Uterus (tissue), 4 donors: ENCODE measurements around the gene ADCY9. TPM values are rescaled to one million over a fixed set of nuclear protein-coding genes. Genes with fewer than 3 reads are reported as not detected.

Experiments
- DNase-seq, 2 donors: peaks; one replicate each; pipeline ENCODE4 v3.0.0-alpha.2; 2019 to 2020
- H3K27ac ChIP-seq, 2 donors: fragments of 200-600 bp; sonication (generic); 1 replicate in 1 of 2; 2 replicates in 1 of 2; pipeline ENCODE4 v1.5.1; 2016 to 2018
- H3K27me3 ChIP-seq, 2 donors: fragments of 200-600 bp; sonication (generic); one replicate each; pipeline ENCODE4 v1.5.1; 2018 to 2019; ENCODE audit warnings: control low read depth in 1 of 2
- H3K36me3 ChIP-seq, 2 donors: fragments of 200-600 bp; sonication (generic); one replicate each; pipeline ENCODE4 v1.5.1; 2019; ENCODE audit warnings: control low read depth in 1 of 2
- H3K4me1 ChIP-seq, 2 donors: fragments of 200-600 bp; sonication (generic); one replicate each; pipeline ENCODE4 v1.5.1; 2018 to 2019; ENCODE audit warnings: control low read depth in 1 of 2
- H3K4me3 ChIP-seq, 2 donors: fragments of 200-600 bp; sonication (generic); 1 replicate in 1 of 2; 2 replicates in 1 of 2; pipeline ENCODE4 v1.5.1; 2018 to 2019; ENCODE audit warnings: mild to moderate bottlenecking in 1 of 2
- H3K9me3 ChIP-seq, 2 donors: fragments of 200-600 bp; sonication (generic); one replicate each; pipeline ENCODE4 v1.5.1; 2019; ENCODE audit warnings: control low read depth in 1 of 2
- POLR2A ChIP-seq, 2 donors: fragments of 450-650 bp; IDR thresholded peaks; one replicate each; pipeline ENCODE4 v1.6.1; 2016; ENCODE audit warnings: antibody characterized with exemption in 2 of 2, mild to moderate bottlenecking in 1 of 2, moderate library complexity in 1 of 2
- intact Hi-C: fragments of 100-400 bp; cut with DNase I; formaldehyde crosslinking; loops from one replicate; pipeline ENCODE4 v1.15.1; 2023; ENCODE audit warnings: low total_unique reads
- total RNA-seq, 4 donors: library from RNA; depleted of rRNA in 3 of 4; stranded (reverse); fragments of >200 nt in 3 of 4; gene quantifications; one replicate each; pipeline versions ENCODE4 v1.1.0 to v1.2.4, GENCODE V29; 2014 to 2023
- TF ChIP-seq, protein P1 (sequence below), 4 experiments: fragments of 200-600 bp in 2 of 4; fragments of 450-650 bp in 2 of 4; sonication (generic) in 2 of 4; IDR thresholded peaks; one replicate each; pipeline ENCODE4 v1.5.1; 2016 to 2019; ENCODE audit warnings: antibody characterized with exemption in 4 of 4, mild to moderate bottlenecking in 2 of 4, moderate library complexity in 1 of 4
- donor health status: DM: yes; HTN: yes; CAD: no.

Gene ADCY9
- total RNA-seq, 4 donors from 2014 or later = 2.8 to 34.7 (median 20.2) TPM

DNA sequence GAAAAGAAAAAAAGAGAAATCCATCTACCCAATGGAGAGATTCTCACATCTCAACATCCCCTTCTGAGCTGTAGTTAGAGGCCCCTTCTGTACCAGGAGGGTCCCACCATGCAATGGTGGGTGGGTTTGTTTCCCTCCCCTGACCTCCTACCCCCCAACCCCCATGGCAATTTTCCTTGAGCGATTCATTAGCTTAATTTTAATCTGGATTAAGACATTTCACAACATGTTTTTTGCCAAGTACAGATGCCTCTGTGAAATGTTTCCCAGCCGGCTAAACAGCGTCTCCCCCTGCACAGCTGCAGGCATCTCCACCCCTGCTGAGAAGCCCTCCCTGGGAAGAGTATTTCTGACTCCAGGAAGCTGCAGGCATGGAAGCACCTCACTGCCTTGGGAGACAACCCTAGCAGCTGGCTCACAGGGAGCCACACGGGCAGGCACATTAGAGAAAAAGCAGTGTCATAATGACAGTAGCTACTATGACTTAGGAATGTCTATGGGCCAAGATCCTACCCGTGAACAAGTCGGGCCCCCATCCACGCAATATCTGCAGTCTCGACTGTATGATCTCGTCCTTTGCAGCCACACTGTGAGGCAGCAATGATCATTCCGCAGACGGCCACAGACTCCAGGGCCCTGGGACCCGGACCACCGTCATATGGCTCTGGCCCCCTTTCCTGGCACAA is 117.3 kb downstream of the ADCY9 start:
- Histone ChIP-seq H3K27ac (peak overlapping the region; percentile 76 to 80), H3K27me3 (no peaks in the 10 kb centered on the region), H3K36me3 (no peaks in the 10 kb centered on the region), H3K4me1 (peaks cover 0 to 6% of the 10 kb centered on the region in 2 donors), H3K4me3 (no peak overlapping the region), H3K9me3 (no peaks in the 10 kb centered on the region)
- DNase-seq = peak; percentile 52 to 61
- TF ChIP-seq, protein P1, sequence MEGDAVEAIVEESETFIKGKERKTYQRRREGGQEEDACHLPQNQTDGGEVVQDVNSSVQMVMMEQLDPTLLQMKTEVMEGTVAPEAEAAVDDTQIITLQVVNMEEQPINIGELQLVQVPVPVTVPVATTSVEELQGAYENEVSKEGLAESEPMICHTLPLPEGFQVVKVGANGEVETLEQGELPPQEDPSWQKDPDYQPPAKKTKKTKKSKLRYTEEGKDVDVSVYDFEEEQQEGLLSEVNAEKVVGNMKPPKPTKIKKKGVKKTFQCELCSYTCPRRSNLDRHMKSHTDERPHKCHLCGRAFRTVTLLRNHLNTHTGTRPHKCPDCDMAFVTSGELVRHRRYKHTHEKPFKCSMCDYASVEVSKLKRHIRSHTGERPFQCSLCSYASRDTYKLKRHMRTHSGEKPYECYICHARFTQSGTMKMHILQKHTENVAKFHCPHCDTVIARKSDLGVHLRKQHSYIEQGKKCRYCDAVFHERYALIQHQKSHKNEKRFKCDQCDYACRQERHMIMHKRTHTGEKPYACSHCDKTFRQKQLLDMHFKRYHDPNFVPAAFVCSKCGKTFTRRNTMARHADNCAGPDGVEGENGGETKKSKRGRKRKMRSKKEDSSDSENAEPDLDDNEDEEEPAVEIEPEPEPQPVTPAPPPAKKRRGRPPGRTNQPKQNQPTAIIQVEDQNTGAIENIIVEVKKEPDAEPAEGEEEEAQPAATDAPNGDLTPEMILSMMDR (IDR thresholded peaks at IDR 0.05) = no peak
- no peak for TF ChIP-seq POLR2A (IDR thresholded peaks at IDR 0.05)
- intact Hi-C loops = no loop called here

DNA sequence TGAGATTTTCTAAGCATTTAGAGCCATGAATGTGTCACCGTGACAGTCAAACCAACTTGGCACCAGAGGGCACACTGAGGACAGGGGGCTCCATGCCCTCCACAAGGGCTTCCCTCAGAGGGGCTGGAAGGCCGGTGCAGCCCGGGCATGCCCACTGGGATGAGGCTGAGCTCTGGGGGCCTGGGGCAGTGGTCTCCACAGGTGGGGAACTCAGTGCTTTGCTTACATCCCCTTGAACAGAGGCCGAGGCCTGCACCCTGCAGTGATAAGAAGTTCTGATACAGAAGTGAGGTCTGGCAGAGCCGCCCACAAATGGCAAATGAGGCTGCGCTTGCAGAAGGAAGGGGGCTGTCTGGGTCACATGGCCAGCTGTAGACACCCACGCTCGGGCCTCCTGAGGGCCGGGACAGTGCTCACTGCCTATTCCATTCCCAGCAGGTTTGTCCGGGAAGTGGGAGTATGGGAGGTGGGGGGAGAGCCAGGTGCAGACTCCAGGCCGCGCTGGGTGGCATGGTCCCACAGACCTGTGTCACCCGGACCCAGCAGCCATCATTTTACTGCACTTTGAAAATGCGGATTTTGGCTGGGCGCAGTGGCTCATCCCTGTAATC is 118.9 kb downstream of the ADCY9 start:
- Histone ChIP-seq H3K4me3 (no peak overlapping the region), H3K36me3 (no peaks in the 10 kb centered on the region), H3K4me1 (peaks cover 0 to 6% of the 10 kb centered on the region in 2 donors), H3K9me3 (no peaks in the 10 kb centered on the region), H3K27me3 (no peaks in the 10 kb centered on the region), H3K27ac (no peak overlapping the region)
- no peak for DNase-seq
- intact Hi-C loops = no loop called here
- TF ChIP-seq, protein P1 (IDR thresholded peaks at IDR 0.05) = no peak
- no peak for TF ChIP-seq POLR2A (IDR thresholded peaks at IDR 0.05)

DNA sequence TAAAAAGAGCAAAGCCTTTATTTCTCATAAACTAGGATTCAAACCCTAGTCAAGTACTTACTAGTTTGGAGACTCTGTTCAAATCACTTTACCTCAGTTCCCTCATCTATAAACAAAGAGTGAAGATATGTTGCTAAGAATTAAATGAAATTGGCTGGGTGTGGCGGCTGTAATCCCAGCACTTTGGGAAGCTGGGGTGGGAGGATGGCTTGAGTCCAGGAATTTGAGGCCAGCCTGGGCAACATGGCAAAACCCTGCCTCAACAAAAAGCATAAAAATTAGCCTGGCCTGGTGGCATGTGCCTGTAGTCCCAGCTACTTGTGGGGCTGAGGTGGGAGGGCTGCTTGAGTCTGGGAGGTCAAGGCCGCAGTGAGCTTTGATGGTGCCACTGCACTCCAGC is 121.2 kb downstream of the ADCY9 start:
- no peak for TF ChIP-seq POLR2A (IDR thresholded peaks at IDR 0.05)
- TF ChIP-seq, protein P1 (IDR thresholded peaks at IDR 0.05) = no peak
- no peak overlapping the region for H3K27ac ChIP-seq
- intact Hi-C loops = no loop called here

DNA sequence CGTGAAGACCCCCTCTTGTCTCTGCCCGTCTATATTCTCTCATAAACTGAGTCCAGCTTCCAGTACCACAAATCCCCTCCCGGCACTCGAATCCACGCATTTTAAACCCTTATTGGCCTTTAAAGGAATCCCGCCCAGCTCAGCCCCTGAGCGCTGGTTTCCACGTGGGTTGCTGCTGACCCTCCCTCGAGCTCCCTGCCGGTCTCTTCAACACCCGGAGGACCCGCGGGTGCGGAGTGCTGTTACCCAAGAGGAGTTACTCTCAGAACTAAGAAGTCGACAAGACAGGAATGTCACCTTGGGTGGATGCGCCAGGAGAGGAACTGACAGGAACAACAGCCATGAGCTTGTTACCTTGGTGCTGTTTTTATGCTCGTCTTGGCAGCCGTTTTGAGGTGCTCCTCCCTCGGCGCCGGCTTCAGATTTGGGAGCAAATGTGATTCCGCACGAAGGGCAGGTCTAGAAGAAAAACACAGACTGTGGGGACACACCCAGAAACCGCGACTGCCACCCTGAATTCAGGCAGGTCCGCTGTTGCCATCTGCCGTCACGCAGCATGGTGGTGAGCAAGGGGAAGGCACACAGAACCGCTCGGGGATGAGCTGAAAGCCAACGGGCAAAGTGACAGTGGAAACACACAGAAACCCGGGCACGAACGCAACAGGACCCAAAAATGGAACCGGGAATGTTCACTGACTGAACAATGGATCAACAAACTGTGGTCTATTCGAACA is 123.0 kb downstream of the ADCY9 start:
- Histone ChIP-seq H3K4me3 (no peak overlapping the region), H3K27ac (no peak overlapping the region), H3K27me3 (no peaks in the 10 kb centered on the region), H3K9me3 (no peaks in the 10 kb centered on the region), H3K36me3 (no peaks in the 10 kb centered on the region), H3K4me1 (no peaks in the 10 kb centered on the region)
- intact Hi-C loops = no loop called here
- no peak for DNase-seq
- no peak for TF ChIP-seq POLR2A (IDR thresholded peaks at IDR 0.05)
- TF ChIP-seq, protein P1 (IDR thresholded peaks at IDR 0.05) = no peak

More for the DNA sequence above, 121.2 kb downstream of the ADCY9 start:
- no peaks in the 10 kb centered on the region for H3K9me3 ChIP-seq
- H3K27me3 ChIP-seq = no peaks in the 10 kb centered on the region
- no peaks in the 10 kb centered on the region for H3K36me3 ChIP-seq
- no peak overlapping the region for H3K4me3 ChIP-seq
- no peak for DNase-seq
- H3K4me1 ChIP-seq = peaks cover 0 to 6% of the 10 kb centered on the region in 2 donors
